ENCODE data around the gene VPS37D. TPM values are rescaled to one million over a fixed set of nuclear protein-coding genes. Genes with fewer than 3 reads are reported as not detected.

VPS37D gene
- total RNA-seq, 1 experiment from 2014 or later, result 0.85 TPM

DNA sequence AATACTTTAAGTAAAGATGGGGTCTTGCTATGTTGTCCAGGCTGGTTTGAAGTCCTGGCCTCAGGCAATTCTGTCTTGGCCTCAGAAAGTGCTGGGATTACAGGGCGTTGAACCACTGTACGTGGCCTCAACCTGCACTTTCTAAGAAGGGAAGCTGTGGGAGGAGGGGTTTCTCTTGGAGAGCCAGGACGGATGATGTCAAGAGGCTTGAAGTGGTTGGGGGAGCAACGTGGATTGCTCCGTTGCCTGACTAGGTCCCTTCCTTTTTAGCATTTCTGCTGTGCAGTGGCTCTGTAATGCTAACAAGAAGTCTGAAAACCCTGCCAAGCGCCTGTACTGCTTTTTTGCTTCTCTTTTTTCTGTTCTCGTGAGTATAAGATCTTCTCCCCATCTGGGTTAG is 23.0 kb downstream of the VPS37D start:
- Histone ChIP-seq H4K20me1 (ENCODE audit: control insufficient read depth, insufficient read depth, insufficient read length) (no peaks in the 10 kb centered on the region), H3K56ac (ENCODE audit: insufficient read length, low read depth, low read length) (no peak overlapping the region), H3K4ac (ENCODE audit: low read depth, low read length) (no peak overlapping the region), H3K4me2 (ENCODE audit: insufficient read depth, insufficient read length, low read length) (no peak overlapping the region), H2AFZ (ENCODE audit: low read length) (no peak overlapping the region), H3K27me3 (ENCODE audit: insufficient read depth, low read length) (no peaks in the 10 kb centered on the region), H2AK5ac (ENCODE audit: insufficient read length, low read length) (no peak overlapping the region), H3K23ac (ENCODE audit: insufficient read length, low read depth, low read length) (no peak overlapping the region), H4K8ac (replicated peaks; ENCODE audit: insufficient read length, low read depth, low read length) (no peak overlapping the region), H3K4me1 (ENCODE audit: insufficient read depth, low read length) (no peaks in the 10 kb centered on the region), H3K9ac (ENCODE audit: extremely low read depth, insufficient read length, low read length) (no peak overlapping the region), H3K14ac (ENCODE audit: insufficient read depth, low read length) (no peak overlapping the region), H4K5ac (ENCODE audit: insufficient read length, low read depth, low read length) (no peak overlapping the region), H2BK15ac (ENCODE audit: low read depth, low read length) (no peak overlapping the region), H3T11ph (ENCODE audit: low read length) (no peak overlapping the region), H2BK5ac (ENCODE audit: insufficient read length, low read length) (no peak overlapping the region), H3K23me2 (ENCODE audit: insufficient read length, low read depth, low read length, poor library complexity, severe bottlenecking) (no peaks in the 10 kb centered on the region), H2BK120ac (ENCODE audit: low read depth, low read length, poor library complexity, severe bottlenecking) (no peak overlapping the region), H3K18ac (ENCODE audit: insufficient read length, low read depth, low read length) (no peak overlapping the region), H2BK12ac (ENCODE audit: insufficient read length, low read depth, low read length) (no peak overlapping the region), H3K27ac (ENCODE audit: insufficient read length, low read depth, low read length) (no peak overlapping the region), H3K79me1 (ENCODE audit: insufficient read depth, low read depth, low read length, poor library complexity, severe bottlenecking) (peaks cover 3% of the 10 kb centered on the region), H3K9me3 (ENCODE audit: control insufficient read depth, low read depth, low read length) (no peaks in the 10 kb centered on the region), H2BK20ac (ENCODE audit: low read depth, low read length, poor library complexity, severe bottlenecking) (no peak overlapping the region), H4K91ac (ENCODE audit: insufficient read length, low read depth, low read length) (no peak overlapping the region), H3K79me2 (ENCODE audit: insufficient read depth, low read length) (peaks cover 3% of the 10 kb centered on the region; the same call in 1 of the 2 replicates)
- no peak overlapping the region for H3K27ac Mint-ChIP-seq
- no peaks in the 10 kb centered on the region for H3K4me1 Mint-ChIP-seq
- no peak overlapping the region for H3K4me3 Mint-ChIP-seq
- no peaks in the 10 kb centered on the region for H3K9me3 Mint-ChIP-seq
- peaks cover 46 to 85% (median 70%) of the 10 kb centered on the region in 3 experiments for H3K36me3 Mint-ChIP-seq (ENCODE audit: insufficient read depth in 1 of 3, low read depth in 3 of 3)
- TF ChIP-seq, protein P1, sequence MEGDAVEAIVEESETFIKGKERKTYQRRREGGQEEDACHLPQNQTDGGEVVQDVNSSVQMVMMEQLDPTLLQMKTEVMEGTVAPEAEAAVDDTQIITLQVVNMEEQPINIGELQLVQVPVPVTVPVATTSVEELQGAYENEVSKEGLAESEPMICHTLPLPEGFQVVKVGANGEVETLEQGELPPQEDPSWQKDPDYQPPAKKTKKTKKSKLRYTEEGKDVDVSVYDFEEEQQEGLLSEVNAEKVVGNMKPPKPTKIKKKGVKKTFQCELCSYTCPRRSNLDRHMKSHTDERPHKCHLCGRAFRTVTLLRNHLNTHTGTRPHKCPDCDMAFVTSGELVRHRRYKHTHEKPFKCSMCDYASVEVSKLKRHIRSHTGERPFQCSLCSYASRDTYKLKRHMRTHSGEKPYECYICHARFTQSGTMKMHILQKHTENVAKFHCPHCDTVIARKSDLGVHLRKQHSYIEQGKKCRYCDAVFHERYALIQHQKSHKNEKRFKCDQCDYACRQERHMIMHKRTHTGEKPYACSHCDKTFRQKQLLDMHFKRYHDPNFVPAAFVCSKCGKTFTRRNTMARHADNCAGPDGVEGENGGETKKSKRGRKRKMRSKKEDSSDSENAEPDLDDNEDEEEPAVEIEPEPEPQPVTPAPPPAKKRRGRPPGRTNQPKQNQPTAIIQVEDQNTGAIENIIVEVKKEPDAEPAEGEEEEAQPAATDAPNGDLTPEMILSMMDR (conservative IDR thresholded peaks at IDR 0.05), result no peak
- no peaks in the 10 kb centered on the region; the same call in 1 of the 2 replicates for H3K27me3 Mint-ChIP-seq (ENCODE audit: low read depth)
- no peak for DNase-seq
- no CpG with 5 or more reads among the region's 7 CpGs for WGBS (ENCODE audit: extremely low coverage, insufficient read length, low lambda C conversion rate)

Measured in H9 (cell line).